Activated CD4-positive, alpha-beta T cell treated with anti-CD3 and anti-CD28 coated beads for 4 hours (primary cell): ENCODE results near the gene TMX1.

ENCODE experiments used
- DNase-seq, 2 donors: peaks; one replicate each; pipeline ENCODE4 v3.0.0-alpha.2; 2020

The TMX1 gene

GRCh38 chr14:51242545-51243490, 2.8 kb downstream of the TMX1 start:
- DNase-seq = no peak

GRCh38 chr14:51244591-51244990, 4.5 kb downstream of the TMX1 start:
- DNase-seq = no peak

DNA sequence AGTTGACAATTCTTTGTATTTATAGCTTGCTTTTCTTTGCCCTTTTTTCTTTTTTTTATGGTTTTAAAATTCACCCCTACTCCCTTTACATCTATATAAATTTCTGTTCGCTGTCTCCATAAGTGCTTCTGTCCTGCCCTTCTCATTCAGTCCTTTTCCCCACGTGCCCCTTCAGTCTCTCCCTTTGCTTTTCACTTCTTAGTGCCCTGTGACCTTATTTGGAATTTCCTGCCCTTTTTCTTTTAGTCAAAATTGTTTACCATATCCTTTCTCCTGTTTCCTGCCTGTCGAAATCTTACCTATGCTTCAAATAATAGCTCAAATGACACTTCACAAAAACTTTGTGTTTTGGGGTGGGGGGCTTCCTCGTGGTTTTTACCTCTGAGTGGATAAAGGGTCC, 6.0 kb downstream of the TMX1 start:
- DNase-seq = no peak

GRCh38 chr14:51248016-51248987, 8.3 kb downstream of the TMX1 start:
- DNase-seq = no peak

- no peak for DNase-seq
Observed at GRCh38 chr14:51251486-51251885, 11.4 kb downstream of the TMX1 start.

GRCh38 chr14:51253880-51254279, 13.8 kb downstream of the TMX1 start:
- DNase-seq = no peak

GRCh38 chr14:51258280-51258679, 18.2 kb downstream of the TMX1 start:
- DNase-seq = no peak

DNA sequence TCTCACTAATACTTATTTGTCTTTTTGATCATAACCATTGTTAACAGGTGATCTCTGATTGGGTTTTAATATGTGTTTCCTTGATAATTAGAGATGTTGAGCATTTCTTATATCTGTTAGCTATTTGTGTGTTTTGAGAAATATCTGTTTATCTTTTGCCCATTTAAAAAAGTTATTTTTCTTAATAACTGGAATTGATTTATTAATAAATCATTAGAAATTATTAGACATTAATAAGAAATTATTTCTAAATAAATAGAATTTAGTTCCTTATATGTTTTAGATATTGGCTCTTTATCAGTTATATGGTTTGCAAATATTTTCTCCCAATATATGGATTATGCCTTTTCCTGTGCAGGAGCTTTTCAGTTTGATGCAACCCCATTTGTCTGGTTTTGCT, 18.7 kb downstream of the TMX1 start:
- DNase-seq = no peak

DNA sequence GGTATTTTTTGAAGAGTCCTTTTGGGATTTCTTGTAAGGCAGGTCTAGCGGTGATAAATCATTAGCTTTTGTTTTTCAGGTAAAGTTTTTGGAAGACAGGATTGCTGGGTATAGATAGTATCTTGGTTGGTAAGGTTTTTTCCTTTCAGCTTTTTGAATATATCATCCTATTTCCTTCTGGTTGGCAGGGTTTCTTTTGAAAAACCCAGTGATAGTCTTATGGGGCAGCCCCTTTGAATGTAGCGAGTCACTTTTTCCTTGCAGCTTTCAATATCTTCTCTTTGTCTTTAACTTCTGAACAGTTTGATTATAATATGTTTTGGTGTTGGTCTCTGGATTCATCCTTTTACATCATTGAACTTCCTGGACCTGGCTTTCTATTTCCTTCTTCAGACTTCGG, 20.2 kb downstream of the TMX1 start:
- no peak for DNase-seq

DNA sequence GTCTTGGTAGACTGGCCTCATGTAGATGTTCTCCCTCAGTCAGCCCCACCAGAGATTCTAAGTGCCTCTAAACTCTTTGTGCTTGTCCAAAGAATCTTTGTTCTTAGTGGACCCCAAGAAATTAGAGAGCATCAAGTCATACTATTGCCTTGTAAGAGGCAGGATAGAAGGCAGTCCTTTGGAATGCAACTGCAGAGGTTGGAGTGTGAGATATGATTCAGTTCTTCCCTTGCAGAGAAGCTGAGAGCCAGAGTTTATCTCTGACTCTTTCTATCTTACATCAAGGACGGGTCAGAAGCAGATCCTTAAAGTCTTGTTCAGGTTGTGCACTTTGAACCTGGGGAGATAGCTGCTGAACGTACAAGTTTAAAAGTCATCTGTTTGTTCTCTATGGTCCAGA, 21.1 kb downstream of the TMX1 start:
- DNase-seq = no peak

DNA sequence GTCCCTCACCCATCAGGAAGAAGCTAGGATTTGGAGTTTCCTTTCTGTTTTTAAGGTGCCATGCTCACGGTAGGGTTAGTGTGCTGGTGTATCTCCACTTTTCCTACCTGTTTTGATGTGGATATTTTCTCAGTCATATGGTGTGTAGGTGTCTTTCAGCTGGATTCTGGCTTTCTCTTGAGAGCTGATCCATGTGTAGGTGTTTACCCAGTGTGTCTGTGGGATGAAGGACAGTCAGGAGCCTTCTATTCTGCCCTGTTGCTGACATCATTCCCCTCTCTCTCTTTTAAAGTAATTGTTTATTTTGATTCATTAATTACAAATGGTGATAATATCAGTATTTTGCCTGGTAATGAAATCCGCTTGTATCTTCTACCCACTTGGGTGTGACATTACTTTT, 22.8 kb downstream of the TMX1 start:
- no peak for DNase-seq

GRCh38 chr14:51269634-51270033, 29.6 kb downstream of the TMX1 start:
- no peak for DNase-seq

GRCh38 chr14:51276605-51277004, 36.6 kb downstream of the TMX1 start:
- DNase-seq = no peak

DNA sequence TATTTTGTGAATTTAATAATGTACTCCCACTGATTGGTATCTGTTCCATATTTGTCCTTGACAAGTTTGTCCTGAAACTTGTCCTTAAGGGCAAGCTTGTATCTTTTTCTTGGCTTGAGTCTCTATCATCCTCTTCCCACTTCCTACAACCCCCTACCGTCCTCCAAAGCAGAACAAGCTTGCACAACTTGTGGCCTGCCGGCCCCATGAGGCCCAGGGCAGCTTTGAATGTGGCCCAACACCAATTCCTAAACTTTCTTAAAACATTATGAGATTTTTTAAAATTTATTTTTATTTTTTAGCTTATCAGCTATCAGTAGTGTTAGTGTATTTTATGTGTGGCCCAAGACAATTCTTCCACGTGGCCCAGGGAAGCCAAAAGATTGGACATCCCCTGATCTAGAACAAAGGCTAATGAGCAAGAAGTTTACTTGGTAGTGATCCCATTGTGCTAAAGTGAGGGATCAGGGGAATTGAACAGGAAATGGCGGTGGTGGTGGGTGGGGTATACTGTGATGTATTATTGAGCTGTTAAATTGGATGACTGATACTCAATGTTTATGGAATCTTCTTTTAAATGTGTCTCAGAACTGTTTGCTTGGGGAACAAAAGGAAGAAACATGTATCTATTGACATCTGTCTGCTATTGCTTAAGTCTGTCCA, 37.8 kb downstream of the TMX1 start:
- no peak for DNase-seq

DNA sequence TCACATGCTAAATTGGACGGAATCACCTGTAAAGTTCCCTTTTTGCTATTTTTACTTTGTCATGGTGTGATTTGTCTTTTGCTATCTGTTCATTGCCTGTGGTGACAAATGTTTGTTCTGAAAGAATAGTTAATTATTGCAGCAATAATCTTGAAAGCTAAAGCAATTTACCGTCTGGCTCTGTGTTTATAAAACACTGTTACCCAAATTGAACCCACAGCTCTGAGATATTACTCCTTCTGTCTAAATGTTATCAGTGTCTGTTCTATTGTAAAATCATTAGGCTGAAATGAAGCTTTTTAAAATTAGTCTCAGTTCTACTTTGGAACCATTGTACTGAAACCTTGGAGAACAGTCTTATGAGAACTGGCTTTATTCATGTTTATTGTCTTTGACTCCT, 42.5 kb downstream of the TMX1 start:
- DNase-seq = no peak

DNA sequence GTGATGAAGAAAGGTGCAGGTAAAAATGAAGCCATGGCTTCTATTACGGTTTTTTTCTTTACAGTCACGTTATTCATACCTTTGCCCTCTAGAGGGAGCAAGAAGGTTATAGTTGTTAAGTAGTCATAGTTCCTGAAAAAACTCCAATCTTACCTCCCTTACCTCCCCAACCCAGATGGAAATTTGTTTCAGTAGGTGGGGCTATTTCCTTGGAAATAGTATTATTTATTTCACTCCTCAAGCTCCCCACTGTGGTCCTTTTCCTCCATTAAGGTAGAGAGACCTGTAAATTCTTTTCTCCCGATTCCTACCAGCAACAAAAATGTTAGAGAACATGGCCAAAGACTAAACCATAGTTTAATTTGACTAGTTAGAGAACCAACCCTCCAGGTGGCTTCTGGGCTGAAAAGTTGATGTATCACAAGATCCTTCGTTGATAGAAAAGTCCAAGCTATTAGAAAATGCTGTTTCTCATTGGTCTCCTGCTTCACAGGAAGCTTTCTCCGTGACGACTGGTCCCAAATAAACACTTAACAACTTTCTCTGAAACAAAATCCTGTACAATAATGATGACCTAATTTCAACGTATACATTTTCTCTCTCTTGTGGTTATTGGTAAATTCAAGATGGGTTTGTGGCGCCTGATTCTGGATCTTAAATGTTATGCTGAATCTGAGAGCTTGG, 43.5 kb downstream of the TMX1 start:
- DNase-seq = no peak

DNA sequence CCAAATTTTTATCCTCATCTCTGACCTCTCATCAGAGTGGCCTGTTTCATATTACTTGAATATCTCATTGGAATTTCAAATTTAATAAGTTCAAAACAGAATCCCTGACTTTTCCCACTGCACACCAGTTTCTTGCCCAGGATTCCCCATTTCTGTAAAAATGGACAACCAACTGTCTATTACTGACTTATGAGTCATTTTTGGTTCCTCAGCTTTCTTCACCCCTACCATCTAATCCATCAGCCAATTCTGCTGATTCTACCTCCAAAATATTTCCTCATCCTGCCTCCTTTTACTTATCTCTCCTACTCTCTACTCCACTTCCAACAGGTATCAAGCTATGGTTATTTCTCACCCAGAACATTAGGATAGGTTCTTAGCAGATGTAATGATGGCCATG, 44.2 kb downstream of the TMX1 start:
- no peak for DNase-seq

- DNase-seq = no peak
Observed at GRCh38 chr14:51285120-51285519, 45.1 kb downstream of the TMX1 start.

- DNase-seq = no peak
Observed at GRCh38 chr14:51289169-51289568, 49.1 kb downstream of the TMX1 start.

DNA sequence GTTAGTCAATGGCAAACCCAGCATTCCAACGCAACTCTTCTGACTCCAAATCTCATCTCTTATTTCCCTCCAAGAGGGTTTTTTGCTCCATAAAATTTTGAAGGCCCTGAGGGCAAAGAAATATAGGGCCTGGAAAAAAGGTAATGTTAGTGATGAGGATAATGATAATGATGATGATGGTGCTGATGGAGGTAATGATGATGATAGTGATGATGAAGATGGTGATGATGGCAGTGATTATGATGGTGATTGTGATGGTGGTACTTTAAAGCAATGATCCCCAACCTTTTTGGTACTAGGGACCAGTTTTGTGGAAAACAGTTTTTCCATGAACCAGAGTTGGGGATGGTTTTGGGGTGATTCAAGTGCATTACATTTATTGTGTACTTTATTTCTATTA, 50.1 kb downstream of the TMX1 start:
- DNase-seq = no peak

DNA sequence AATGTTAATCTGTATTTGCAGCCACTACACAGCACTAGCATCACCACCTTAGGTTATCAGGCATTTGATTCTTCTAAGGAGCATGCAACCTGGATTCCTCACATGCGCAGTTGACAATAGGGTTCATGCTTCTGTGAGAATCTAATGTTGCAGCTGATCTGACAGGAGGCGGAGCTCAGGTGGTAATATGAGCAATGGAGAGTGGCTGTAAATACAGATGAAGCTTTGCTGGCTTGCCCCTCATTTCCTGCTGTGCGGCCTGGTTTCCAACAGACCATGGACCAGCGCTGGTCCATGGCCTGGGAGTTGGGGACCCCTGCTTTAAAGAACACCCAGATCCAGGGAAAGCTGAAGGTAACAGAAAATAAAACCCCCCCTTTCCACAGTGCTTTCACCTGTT, 51.0 kb downstream of the TMX1 start:
- DNase-seq = no peak

DNA sequence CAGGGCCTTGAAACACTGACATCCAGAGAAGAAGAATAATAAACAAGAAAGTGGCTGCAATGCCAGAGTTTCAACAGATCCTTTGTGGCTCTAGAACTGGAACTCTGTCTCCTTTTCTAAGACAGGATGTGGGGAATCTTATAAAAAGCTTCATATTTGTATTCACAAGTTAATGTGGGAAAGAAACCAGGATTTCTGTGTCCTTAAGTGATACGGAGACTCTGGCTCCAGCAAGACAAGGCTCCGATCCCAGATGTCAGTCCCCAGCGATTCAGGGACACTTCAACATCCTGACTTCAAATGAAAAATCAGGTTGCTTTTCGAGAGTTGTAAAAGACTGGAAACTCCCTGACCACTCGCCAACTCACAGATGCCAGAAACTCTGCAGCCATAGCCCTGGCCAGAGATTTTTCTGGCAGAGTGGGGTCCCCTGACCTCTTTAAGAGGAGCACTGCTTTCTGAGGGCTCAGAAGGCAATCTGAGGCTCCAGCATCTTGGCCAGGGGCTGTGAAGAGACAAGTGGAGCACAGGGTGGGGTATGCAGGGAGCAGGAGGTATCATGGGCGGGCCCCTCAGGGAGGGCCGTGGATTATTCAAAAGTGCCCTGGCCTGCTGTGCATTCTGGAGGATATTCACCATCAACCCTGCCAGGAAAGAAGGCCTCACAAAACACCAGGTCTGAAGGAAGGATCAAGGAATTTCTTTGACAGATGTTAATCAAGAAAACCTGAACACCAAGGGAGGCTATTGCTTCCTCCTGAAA, 53.3 kb downstream of the TMX1 start:
- no peak for DNase-seq
